Measurements from ENCODE around the gene CHCHD6.

CHCHD6 gene

DNA sequence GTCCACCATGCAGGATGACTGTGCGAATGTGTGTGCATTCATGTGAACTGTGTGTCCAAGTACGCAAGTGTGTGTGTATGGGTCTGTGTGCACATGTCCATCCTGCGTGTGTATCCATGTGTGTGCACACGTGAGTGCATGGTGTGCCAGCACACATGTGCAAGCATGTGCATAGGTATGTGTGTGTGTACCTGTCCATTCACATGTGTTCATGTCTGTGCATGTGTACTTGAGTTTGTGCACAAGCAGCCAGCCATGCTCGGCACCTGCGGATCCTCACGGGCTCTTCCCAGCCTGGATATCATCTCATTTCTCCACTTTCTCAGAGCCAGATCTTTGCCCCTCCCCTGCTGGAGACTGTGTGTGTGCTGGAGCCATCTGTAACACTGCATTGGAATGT lies 260.2 kb downstream of the CHCHD6 start:
- Histone ChIP-seq H3K9ac (ENCODE audit: low read depth, low read length) (no peak overlapping the region), H3K27ac (ENCODE audit: low read depth, low read length) (no peak overlapping the region), H3K9me3 (ENCODE audit: control insufficient read depth, insufficient read depth, low read length) (no peaks in the 10 kb centered on the region), H3K4me3 (ENCODE audit: low read depth, low read length) (no peak overlapping the region), H3K36me3 (ENCODE audit: control insufficient read depth, insufficient read depth, low read length) (no peaks in the 10 kb centered on the region), H3K4me1 (ENCODE audit: control insufficient read depth, insufficient read depth, low read length) (peaks cover 11% of the 10 kb centered on the region; the same call in 1 of the 2 replicates), H3K27me3 (ENCODE audit: control insufficient read depth, insufficient read depth, low read length) (no peaks in the 10 kb centered on the region)

- Histone ChIP-seq H3K27me3 (ENCODE audit: control insufficient read depth, insufficient read depth, low read length) (no peaks in the 10 kb centered on the region), H3K9me3 (ENCODE audit: control insufficient read depth, insufficient read depth, low read length) (no peaks in the 10 kb centered on the region), H3K27ac (ENCODE audit: low read depth, low read length) (no peak overlapping the region), H3K36me3 (ENCODE audit: control insufficient read depth, insufficient read depth, low read length) (no peaks in the 10 kb centered on the region), H3K4me1 (ENCODE audit: control insufficient read depth, insufficient read depth, low read length) (peaks cover 10% of the 10 kb centered on the region; the same call in 1 of the 2 replicates), H3K4me3 (ENCODE audit: low read depth, low read length) (no peak overlapping the region), H3K9ac (ENCODE audit: low read depth, low read length) (no peak overlapping the region)
Measured at GRCh38 chr3:126964950-126965349, 260.9 kb downstream of the CHCHD6 start.

DNA sequence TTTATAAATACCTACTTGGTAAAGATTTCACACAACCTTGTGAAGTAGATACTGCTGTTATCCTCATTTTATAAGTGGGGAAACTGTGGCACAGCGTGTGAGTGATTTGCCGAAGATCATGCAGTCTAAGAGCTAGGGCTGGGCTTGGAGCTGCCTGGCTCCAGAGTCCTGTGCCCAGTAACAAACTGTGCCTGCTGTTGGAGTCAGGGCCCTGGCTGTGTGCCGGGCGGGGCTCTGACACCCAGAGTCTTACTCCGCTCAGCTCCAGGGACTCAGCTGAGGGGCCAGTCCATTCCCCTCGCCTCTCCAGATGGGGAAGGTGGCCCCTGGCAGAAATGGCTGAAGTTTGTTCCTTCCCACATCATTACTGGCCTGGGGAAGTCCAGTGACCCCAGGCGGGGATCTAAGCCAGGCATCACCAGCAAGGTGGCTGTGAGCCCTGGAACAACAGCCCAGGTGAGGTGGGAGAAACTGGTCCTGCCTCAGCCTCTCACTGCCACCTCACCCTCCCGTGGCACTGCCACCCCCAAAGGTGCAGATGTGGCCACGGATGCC lies 261.6 kb downstream of the CHCHD6 start:
- Histone ChIP-seq H3K9me3 (ENCODE audit: control insufficient read depth, insufficient read depth, low read length) (no peaks in the 10 kb centered on the region), H3K4me3 (ENCODE audit: low read depth, low read length) (no peak overlapping the region), H3K9ac (ENCODE audit: low read depth, low read length) (no peak overlapping the region), H3K4me1 (ENCODE audit: control insufficient read depth, insufficient read depth, low read length) (peaks cover 5% of the 10 kb centered on the region; the same call in 1 of the 2 replicates), H3K27ac (ENCODE audit: low read depth, low read length) (no peak overlapping the region), H3K36me3 (ENCODE audit: control insufficient read depth, insufficient read depth, low read length) (no peaks in the 10 kb centered on the region), H3K27me3 (ENCODE audit: control insufficient read depth, insufficient read depth, low read length) (no peaks in the 10 kb centered on the region)

- H3K4me1 ChIP-seq (ENCODE audit: control insufficient read depth, insufficient read depth, low read length): 0 out of 2 replicates have a peak, but pooled peaks cover 5% of the 10 kb centered on the region
- no peak overlapping the region for H3K27ac ChIP-seq (ENCODE audit: low read depth, low read length)
- no peaks in the 10 kb centered on the region for H3K36me3 ChIP-seq (ENCODE audit: control insufficient read depth, insufficient read depth, low read length)
- no peaks in the 10 kb centered on the region for H3K9me3 ChIP-seq (ENCODE audit: control insufficient read depth, insufficient read depth, low read length)
- H3K9ac ChIP-seq (ENCODE audit: low read depth, low read length): no peak overlapping the region
- no peak overlapping the region for H3K4me3 ChIP-seq (ENCODE audit: low read depth, low read length)
- H3K27me3 ChIP-seq (ENCODE audit: control insufficient read depth, insufficient read depth, low read length): no peaks in the 10 kb centered on the region
Measured at GRCh38 chr3:126967386-126967785, 263.3 kb downstream of the CHCHD6 start.

- H3K4me1 ChIP-seq (ENCODE audit: control insufficient read depth, insufficient read depth, low read length): 0 out of 2 replicates have a peak, but pooled peaks cover 5% of the 10 kb centered on the region
Measured at GRCh38 chr3:126968391-126969390, 264.7 kb downstream of the CHCHD6 start.

DNA sequence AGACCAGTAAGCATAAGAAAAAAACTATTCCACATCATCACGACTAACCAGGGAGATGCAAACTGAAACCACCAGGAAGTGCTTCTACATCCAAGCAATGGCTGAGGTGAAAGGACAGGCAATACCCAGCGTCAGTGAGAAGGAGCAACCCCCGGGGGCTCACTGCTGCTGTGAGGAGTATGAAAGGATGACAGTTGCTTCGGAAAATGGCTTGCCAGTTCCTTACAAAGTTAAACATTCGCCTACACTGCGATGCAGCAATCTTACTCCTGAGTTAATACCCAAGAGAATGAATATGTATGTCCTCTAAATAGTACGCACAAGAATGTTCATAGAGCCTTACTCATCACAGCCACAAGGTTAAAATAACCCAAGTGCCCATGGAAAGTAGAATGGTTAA lies 265.5 kb downstream of the CHCHD6 start:
- no peaks in the 10 kb centered on the region; the same call in 1 of the 2 replicates for H3K9me3 ChIP-seq (ENCODE audit: control insufficient read depth, insufficient read depth, low read length)
- no peak overlapping the region for H3K9ac ChIP-seq (ENCODE audit: low read depth, low read length)
- no peaks in the 10 kb centered on the region for H3K27me3 ChIP-seq (ENCODE audit: control insufficient read depth, insufficient read depth, low read length)
- no peak overlapping the region for H3K4me3 ChIP-seq (ENCODE audit: low read depth, low read length)
- 0 out of 2 replicates have a peak, but pooled peaks cover 5% of the 10 kb centered on the region for H3K4me1 ChIP-seq (ENCODE audit: control insufficient read depth, insufficient read depth, low read length)
- H3K36me3 ChIP-seq (ENCODE audit: control insufficient read depth, insufficient read depth, low read length): no peaks in the 10 kb centered on the region
- H3K27ac ChIP-seq (ENCODE audit: low read depth, low read length): no peak overlapping the region

More at GRCh38 chr3:126968391-126969390, 264.7 kb downstream of the CHCHD6 start:
- Histone ChIP-seq H3K27ac (ENCODE audit: low read depth, low read length) (no peak overlapping the region), H3K27me3 (ENCODE audit: control insufficient read depth, insufficient read depth, low read length) (no peaks in the 10 kb centered on the region), H3K9me3 (ENCODE audit: control insufficient read depth, insufficient read depth, low read length) (no peaks in the 10 kb centered on the region), H3K9ac (ENCODE audit: low read depth, low read length) (no peak overlapping the region), H3K36me3 (ENCODE audit: control insufficient read depth, insufficient read depth, low read length) (no peaks in the 10 kb centered on the region), H3K4me3 (ENCODE audit: low read depth, low read length) (no peak overlapping the region)

DNA sequence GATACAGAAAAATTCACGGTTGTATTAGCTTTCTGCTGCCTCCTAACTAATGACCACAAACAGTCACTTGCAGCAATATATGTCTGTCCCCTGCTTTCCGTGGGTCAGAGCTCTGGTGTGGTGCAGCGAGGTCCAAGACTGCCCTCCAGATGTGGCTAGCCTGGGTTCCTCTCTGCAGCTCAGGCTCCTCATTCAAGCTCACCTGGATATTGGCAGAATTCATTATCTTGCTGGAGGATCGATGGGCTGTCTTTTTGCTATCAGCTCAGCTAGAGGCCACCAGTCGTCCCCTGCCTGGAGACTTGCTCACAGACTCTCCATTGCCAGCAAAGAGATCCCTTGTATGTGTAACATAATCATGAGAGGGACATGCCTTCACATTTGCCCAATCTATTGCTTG lies 266.1 kb downstream of the CHCHD6 start:
- H3K27me3 ChIP-seq (ENCODE audit: control insufficient read depth, insufficient read depth, low read length): no peaks in the 10 kb centered on the region
- H3K9ac ChIP-seq (ENCODE audit: low read depth, low read length): no peak overlapping the region
- no peak overlapping the region for H3K4me3 ChIP-seq (ENCODE audit: low read depth, low read length)
- 0 out of 2 replicates have a peak, but pooled peaks cover 5% of the 10 kb centered on the region for H3K4me1 ChIP-seq (ENCODE audit: control insufficient read depth, insufficient read depth, low read length)
- no peaks in the 10 kb centered on the region; the same call in 1 of the 2 replicates for H3K9me3 ChIP-seq (ENCODE audit: control insufficient read depth, insufficient read depth, low read length)
- H3K27ac ChIP-seq (ENCODE audit: low read depth, low read length): no peak overlapping the region
- H3K36me3 ChIP-seq (ENCODE audit: control insufficient read depth, insufficient read depth, low read length): no peaks in the 10 kb centered on the region

- Histone ChIP-seq H3K4me3 (ENCODE audit: low read depth, low read length) (no peak overlapping the region), H3K9ac (ENCODE audit: low read depth, low read length) (no peak overlapping the region), H3K9me3 (ENCODE audit: control insufficient read depth, insufficient read depth, low read length) (no peaks in the 10 kb centered on the region; the same call in 1 of the 2 replicates), H3K4me1 (ENCODE audit: control insufficient read depth, insufficient read depth, low read length) (0 out of 2 replicates have a peak, but pooled peaks cover 5% of the 10 kb centered on the region), H3K27me3 (ENCODE audit: control insufficient read depth, insufficient read depth, low read length) (no peaks in the 10 kb centered on the region), H3K36me3 (ENCODE audit: control insufficient read depth, insufficient read depth, low read length) (no peaks in the 10 kb centered on the region), H3K27ac (ENCODE audit: low read depth, low read length) (no peak overlapping the region)
Measured at GRCh38 chr3:126970921-126971320, 266.9 kb downstream of the CHCHD6 start.

GRCh38 chr3:126971891-126972351 lies 267.9 kb downstream of the CHCHD6 start:
- 0 out of 2 replicates have a peak, but pooled peaks cover 5% of the 10 kb centered on the region for H3K4me1 ChIP-seq (ENCODE audit: control insufficient read depth, insufficient read depth, low read length)
- no peak overlapping the region for H3K27ac ChIP-seq (ENCODE audit: low read depth, low read length)
- no peaks in the 10 kb centered on the region for H3K27me3 ChIP-seq (ENCODE audit: control insufficient read depth, insufficient read depth, low read length)
- no peaks in the 10 kb centered on the region for H3K36me3 ChIP-seq (ENCODE audit: control insufficient read depth, insufficient read depth, low read length)
- no peaks in the 10 kb centered on the region; the same call in 1 of the 2 replicates for H3K9me3 ChIP-seq (ENCODE audit: control insufficient read depth, insufficient read depth, low read length)
- H3K9ac ChIP-seq (ENCODE audit: low read depth, low read length): no peak overlapping the region
- no peak overlapping the region for H3K4me3 ChIP-seq (ENCODE audit: low read depth, low read length)

GRCh38 chr3:126972866-126973265 lies 268.8 kb downstream of the CHCHD6 start:
- H3K9me3 ChIP-seq (ENCODE audit: control insufficient read depth, insufficient read depth, low read length): no peaks in the 10 kb centered on the region; the same call in 1 of the 2 replicates
- H3K27me3 ChIP-seq (ENCODE audit: control insufficient read depth, insufficient read depth, low read length): no peaks in the 10 kb centered on the region
- no peak overlapping the region for H3K27ac ChIP-seq (ENCODE audit: low read depth, low read length)
- no peaks in the 10 kb centered on the region for H3K36me3 ChIP-seq (ENCODE audit: control insufficient read depth, insufficient read depth, low read length)
- H3K9ac ChIP-seq (ENCODE audit: low read depth, low read length): no peak overlapping the region
- 0 out of 2 replicates have a peak, but pooled peaks cover 5% of the 10 kb centered on the region for H3K4me1 ChIP-seq (ENCODE audit: control insufficient read depth, insufficient read depth, low read length)
- no peak overlapping the region for H3K4me3 ChIP-seq (ENCODE audit: low read depth, low read length)

Data from HUES48 (cell line).